ENCODE measurements around the gene ADAMTS6.

ADAMTS6 gene

DNA sequence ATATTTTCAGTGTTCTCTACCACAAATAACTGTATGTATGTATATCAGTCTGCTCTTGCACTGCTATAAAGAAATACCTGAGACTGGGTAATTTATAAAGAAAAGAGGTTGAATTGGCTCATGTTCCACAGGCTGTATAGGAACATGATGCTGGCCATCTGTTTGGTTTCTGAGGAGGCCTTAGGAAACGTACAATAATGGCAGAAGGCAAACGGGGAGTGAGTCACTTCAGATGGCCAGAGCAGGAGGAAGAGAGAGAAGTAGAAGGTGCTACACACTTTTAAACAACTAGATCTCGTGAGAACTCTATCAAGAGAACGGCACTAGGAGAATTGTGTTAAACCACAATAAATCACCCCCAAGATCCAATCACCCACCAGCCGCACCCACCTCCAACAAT, 121.7 kb downstream of the ADAMTS6 start:
- H3K36me3 ChIP-seq (ENCODE audit: control insufficient read depth, low read length), result no peaks in the 10 kb centered on the region
- H3F3A ChIP-seq (ENCODE audit: control insufficient read depth, insufficient read depth), result no peaks in the 10 kb centered on the region
- TF ChIP-seq EZH2phosphoT487 (IDR thresholded peaks at IDR 0.05; ENCODE audit: borderline replicate concordance, low read length), result no peak
- TF ChIP-seq, protein P1, sequence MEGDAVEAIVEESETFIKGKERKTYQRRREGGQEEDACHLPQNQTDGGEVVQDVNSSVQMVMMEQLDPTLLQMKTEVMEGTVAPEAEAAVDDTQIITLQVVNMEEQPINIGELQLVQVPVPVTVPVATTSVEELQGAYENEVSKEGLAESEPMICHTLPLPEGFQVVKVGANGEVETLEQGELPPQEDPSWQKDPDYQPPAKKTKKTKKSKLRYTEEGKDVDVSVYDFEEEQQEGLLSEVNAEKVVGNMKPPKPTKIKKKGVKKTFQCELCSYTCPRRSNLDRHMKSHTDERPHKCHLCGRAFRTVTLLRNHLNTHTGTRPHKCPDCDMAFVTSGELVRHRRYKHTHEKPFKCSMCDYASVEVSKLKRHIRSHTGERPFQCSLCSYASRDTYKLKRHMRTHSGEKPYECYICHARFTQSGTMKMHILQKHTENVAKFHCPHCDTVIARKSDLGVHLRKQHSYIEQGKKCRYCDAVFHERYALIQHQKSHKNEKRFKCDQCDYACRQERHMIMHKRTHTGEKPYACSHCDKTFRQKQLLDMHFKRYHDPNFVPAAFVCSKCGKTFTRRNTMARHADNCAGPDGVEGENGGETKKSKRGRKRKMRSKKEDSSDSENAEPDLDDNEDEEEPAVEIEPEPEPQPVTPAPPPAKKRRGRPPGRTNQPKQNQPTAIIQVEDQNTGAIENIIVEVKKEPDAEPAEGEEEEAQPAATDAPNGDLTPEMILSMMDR (IDR thresholded peaks at IDR 0.05; ENCODE audit: low read depth, low read length, poor library complexity, severe bottlenecking), result no peak
- no peaks in the 10 kb centered on the region for H3K9me3 ChIP-seq (ENCODE audit: control insufficient read depth, insufficient read depth, low read length)
- H3K27me3 ChIP-seq (ENCODE audit: control insufficient read depth, low read length), result peaks cover 4% of the 10 kb centered on the region; the same call in 1 of the 2 replicates
- no peaks in the 10 kb centered on the region for H3K9me2 ChIP-seq (replicated peaks; ENCODE audit: control insufficient read depth, low read length)
- no peaks in the 10 kb centered on the region for H4K20me1 ChIP-seq (ENCODE audit: control insufficient read depth, insufficient read depth, low read depth, low read length)
- H3K4me3 ChIP-seq (ENCODE audit: low read length), result no peak overlapping the region
- no peak overlapping the region for H3K27ac ChIP-seq (ENCODE audit: low read depth, low read length)
- no peaks in the 10 kb centered on the region for H3K4me1 ChIP-seq (ENCODE audit: control insufficient read depth, low read length)
- H3K4me2 ChIP-seq (ENCODE audit: low read length), result no peak overlapping the region
- no peaks in the 10 kb centered on the region for H3K79me2 ChIP-seq (ENCODE audit: control insufficient read depth, low read length)

DNA sequence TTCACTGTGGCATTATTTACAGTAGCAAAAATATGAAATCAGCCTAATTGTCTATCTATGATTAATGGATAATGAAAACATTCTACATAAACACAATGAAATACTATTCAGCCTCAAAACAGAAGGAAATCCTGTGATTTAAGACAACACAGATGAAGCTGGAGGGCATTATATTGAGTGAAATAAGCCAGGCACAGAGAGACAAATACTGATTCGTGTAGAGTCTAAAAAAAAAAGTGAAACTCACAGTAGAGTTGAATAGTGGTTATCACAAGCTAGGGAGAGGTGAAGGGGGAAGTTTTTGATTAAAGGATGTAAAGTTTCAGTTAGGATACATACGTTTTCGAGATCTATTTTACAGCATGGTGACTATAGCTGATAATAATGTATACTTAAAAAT, 122.2 kb downstream of the ADAMTS6 start:
- Histone ChIP-seq H4K20me1 (ENCODE audit: control insufficient read depth, insufficient read depth, low read depth, low read length) (no peaks in the 10 kb centered on the region), H3K4me2 (ENCODE audit: low read length) (no peak overlapping the region), H3K4me3 (ENCODE audit: low read length) (no peak overlapping the region), H3K9me3 (ENCODE audit: control insufficient read depth, insufficient read depth, low read length) (no peaks in the 10 kb centered on the region), H3K36me3 (ENCODE audit: control insufficient read depth, low read length) (no peaks in the 10 kb centered on the region), H3K27ac (ENCODE audit: low read depth, low read length) (no peak overlapping the region), H3K4me1 (ENCODE audit: control insufficient read depth, low read length) (no peaks in the 10 kb centered on the region), H3K27me3 (ENCODE audit: control insufficient read depth, low read length) (peaks cover 6% of the 10 kb centered on the region; the same call in 1 of the 2 replicates), H3F3A (ENCODE audit: control insufficient read depth, insufficient read depth) (no peaks in the 10 kb centered on the region), H3K9me2 (replicated peaks; ENCODE audit: control insufficient read depth, low read length) (no peaks in the 10 kb centered on the region), H3K79me2 (ENCODE audit: control insufficient read depth, low read length) (no peaks in the 10 kb centered on the region)
- TF ChIP-seq, protein P1 (IDR thresholded peaks at IDR 0.05; ENCODE audit: low read depth, low read length, poor library complexity, severe bottlenecking), result no peak
- no peak for TF ChIP-seq EZH2phosphoT487 (IDR thresholded peaks at IDR 0.05; ENCODE audit: borderline replicate concordance, low read length)

DNA sequence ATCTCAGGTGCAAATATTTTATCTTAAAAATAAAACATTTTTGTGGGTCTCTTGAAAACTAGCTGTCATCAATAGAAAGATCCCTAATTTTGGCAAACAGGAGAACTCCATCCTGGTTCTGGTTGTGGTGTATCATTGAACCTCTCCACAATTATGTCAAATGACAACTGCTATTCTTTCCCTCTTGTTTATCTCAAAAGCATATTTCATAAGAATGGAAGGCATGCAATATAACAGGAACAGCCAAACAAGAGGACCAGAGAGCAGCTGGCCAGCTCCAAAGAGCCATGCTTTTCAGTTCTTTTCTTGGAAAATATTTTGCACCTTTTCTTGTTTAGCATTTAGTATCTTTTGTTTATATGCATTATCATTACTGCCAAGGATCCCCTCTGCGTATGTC, 125.4 kb downstream of the ADAMTS6 start:
- Histone ChIP-seq H3K4me1 (ENCODE audit: control insufficient read depth, low read length) (no peaks in the 10 kb centered on the region), H3K27me3 (ENCODE audit: control insufficient read depth, low read length) (peaks cover 9% of the 10 kb centered on the region; the same call in 1 of the 2 replicates), H3F3A (ENCODE audit: control insufficient read depth, insufficient read depth) (no peaks in the 10 kb centered on the region), H3K4me2 (ENCODE audit: low read length) (no peak overlapping the region), H3K27ac (ENCODE audit: low read depth, low read length) (no peak overlapping the region), H3K36me3 (ENCODE audit: control insufficient read depth, low read length) (no peaks in the 10 kb centered on the region), H3K9me3 (ENCODE audit: control insufficient read depth, insufficient read depth, low read length) (no peaks in the 10 kb centered on the region), H3K79me2 (ENCODE audit: control insufficient read depth, low read length) (no peaks in the 10 kb centered on the region), H3K9me2 (replicated peaks; ENCODE audit: control insufficient read depth, low read length) (no peaks in the 10 kb centered on the region), H4K20me1 (ENCODE audit: control insufficient read depth, insufficient read depth, low read depth, low read length) (no peaks in the 10 kb centered on the region), H3K4me3 (ENCODE audit: low read length) (no peak overlapping the region)
- TF ChIP-seq, protein P1 (IDR thresholded peaks at IDR 0.05; ENCODE audit: low read depth, low read length, poor library complexity, severe bottlenecking), result no peak
- TF ChIP-seq EZH2phosphoT487 (IDR thresholded peaks at IDR 0.05; ENCODE audit: borderline replicate concordance, low read length), result no peak
